ENCODE measurements around the gene ATF2.

DNA sequence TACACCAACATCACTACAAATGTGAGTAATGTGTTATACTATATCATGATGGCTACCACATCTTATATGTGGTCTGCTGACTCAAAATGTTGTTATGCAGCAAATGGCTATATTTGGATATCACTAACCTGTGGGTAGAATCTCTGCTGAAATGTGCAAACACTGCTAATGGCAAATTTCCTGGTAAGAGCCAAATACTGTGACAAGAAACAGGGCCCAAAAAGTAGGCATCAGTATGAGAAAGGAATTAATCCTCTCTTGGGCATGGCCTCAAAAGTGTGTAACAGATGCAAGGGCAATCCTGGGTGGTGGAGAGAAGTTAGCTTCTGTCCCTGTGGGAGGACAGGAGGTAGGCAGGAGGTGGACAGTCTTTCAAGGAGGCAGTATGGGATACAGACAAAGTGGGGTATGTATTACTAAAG is 13.3 kb downstream of the ATF2 start:
- TF ChIP-seq, protein P1, sequence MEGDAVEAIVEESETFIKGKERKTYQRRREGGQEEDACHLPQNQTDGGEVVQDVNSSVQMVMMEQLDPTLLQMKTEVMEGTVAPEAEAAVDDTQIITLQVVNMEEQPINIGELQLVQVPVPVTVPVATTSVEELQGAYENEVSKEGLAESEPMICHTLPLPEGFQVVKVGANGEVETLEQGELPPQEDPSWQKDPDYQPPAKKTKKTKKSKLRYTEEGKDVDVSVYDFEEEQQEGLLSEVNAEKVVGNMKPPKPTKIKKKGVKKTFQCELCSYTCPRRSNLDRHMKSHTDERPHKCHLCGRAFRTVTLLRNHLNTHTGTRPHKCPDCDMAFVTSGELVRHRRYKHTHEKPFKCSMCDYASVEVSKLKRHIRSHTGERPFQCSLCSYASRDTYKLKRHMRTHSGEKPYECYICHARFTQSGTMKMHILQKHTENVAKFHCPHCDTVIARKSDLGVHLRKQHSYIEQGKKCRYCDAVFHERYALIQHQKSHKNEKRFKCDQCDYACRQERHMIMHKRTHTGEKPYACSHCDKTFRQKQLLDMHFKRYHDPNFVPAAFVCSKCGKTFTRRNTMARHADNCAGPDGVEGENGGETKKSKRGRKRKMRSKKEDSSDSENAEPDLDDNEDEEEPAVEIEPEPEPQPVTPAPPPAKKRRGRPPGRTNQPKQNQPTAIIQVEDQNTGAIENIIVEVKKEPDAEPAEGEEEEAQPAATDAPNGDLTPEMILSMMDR (IDR thresholded peaks at IDR 0.05 in 8 of 11, conservative IDR thresholded peaks at IDR 0.05 in 3 of 11) = no peak
- TF ChIP-seq POLR2A (IDR thresholded peaks at IDR 0.05) (no peak), POLR2AphosphoS5 (IDR thresholded peaks at IDR 0.05) (no peak)

Data from spleen (tissue), 7 donors.